GM18502 (cell line): ENCODE results near the gene AMOTL1.

Source experiments
- ATAC-seq: cut with Tn5 transposase; IDR thresholded peaks from one replicate; pipeline ENCODE4 v1.9.1; 2021; ENCODE audit warnings: mild to moderate bottlenecking; ENCODE audit not compliant: unreplicated experiment, poor library complexity

AMOTL1 gene

DNA sequence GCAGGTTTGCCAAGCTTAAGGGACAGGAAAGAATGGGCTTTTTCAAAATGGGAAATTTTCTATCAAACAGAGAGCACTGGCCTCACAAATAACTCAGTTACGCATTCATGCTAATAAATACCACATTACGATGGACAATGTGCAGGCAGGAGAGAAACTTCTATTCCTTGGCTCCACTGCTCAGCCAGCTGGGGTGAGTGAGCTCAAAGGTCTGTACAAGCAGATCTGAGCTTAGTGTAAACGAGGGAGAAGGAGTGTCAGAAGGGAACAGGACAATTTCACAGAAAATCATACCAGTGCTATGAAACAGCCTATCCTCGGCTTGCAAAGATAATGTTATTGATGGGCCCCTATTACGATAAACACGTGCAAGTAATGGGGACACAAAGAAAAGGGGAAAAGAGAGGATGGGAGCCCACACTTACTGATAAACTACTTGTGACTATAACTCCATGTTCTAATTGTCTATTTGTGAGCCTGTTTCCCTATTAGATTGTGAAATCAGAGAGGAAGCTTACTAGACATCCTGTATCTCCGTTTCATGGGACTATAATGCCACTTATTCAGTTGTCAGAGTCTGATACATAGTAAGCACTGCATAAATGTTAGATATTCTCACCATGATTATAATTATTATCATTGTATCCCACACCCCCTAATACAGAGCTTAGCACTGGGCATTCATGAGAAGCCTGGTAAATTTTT, 46.3 kb downstream of the AMOTL1 start:
- ATAC-seq: no peak

DNA sequence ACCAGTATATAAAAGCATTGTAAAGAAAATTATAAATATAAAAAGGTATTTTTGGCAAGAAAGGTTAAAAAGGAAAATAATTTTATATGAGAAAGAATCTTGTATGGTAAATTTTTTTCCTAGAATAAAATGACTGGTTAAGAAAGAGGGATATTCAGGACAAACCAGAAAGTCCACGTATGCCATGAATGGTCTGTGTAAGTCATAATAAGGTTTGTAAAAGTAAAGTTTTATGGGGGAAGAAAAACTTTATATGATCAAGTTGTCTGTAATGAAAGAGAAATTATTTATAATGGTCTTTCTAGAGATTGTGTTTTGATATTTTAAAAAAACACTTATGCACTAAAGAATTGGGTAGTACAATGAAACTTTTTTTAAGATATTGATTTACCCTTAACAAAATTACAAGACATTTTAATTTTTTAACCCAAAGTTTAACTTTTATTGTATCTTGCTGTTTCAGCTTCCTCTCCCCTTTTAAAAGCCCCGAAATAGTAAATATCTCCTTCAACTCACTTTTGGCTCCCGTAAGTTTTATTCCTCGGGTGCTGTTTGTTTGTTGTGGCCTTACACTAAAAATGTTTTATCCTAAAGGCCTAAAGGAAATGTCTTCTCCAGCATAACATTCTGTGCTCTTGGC, 47.7 kb downstream of the AMOTL1 start:
- ATAC-seq: no peak

DNA sequence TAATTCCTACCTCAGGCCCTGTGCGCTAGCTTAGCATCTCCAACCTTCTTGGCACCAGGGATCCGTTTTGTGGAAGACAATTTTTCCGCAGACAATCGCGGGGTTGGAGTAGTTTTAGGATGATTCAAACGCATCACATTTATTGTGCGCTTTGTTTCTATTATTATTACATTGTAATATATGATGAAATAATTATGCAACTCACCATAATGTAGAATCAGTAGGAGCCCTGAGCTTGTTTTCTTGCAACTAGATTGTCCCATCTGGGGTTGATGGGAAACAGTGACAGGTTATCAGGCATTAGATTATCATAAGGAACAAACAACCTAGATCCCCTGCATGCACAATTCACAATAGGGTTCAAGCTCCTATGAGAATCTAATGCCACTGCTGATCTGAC, 52.3 kb downstream of the AMOTL1 start:
- ATAC-seq: no peak

DNA sequence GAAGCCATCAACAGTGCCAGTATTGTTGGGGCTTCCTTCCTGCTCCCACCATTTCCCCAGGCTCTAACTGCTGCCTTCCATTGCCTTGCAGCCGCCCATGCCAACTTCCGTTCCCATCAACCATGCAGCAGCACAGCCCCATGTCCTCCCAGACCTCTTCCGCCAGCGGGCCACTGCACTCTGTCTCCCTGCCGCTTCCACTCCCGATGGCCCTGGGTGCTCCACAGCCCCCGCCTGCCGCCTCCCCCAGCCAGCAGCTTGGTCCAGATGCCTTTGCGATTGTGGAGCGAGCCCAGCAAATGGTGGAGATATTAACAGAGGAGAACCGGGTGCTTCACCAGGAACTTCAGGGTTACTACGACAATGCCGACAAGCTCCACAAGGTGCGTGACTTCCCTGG, 53.3 kb downstream of the AMOTL1 start:
- ATAC-seq: no peak

DNA sequence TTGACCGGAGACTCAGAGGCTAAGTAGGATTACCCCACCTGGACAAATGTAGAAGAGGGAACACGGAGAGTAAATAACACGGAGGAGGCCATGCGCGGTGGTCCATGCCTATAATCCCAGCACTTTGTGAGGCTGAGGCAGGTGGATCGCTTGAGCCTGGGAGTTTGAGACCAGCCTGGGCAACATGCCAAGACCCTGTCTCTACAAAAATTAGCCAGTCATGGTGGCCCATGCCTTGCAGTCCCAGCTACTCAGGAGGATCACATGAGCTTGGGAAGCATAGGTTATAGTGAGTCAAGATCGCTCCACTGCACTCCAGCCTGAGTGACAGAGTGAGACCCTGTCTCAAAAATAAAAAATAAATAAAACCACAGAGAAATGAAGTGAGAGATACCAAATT, 53.9 kb downstream of the AMOTL1 start:
- ATAC-seq: no peak

DNA sequence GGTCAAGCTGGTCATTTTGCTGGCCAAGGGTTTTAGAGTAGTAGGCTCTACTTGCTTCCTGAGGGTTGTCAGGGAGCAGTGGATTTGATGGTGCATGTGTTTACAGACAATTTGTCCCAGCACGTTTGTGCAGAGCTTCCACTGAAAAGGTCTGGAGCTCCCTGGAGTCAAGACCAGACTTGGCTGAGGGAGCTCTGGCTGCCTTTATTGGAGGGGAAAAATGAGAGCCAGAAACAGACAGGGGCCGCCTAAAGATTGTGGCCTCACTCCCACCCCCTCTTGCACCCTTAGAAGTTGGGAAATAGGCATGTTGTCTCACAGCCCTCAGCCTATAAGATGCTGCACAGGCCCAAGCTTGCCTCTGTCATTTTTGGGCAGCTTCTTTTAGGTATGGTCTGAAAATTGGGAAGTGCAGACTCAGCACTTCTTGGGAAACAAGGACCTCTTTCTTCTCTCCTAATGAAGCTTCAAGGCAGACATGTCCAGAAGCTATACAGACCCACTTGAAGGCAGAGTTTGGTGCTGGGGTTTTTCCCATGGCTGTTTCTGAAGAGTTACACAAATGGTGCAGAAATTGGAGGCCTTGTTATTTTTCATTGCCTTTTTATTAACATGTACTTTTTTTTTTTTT, 55.1 kb downstream of the AMOTL1 start:
- ATAC-seq: no peak

DNA sequence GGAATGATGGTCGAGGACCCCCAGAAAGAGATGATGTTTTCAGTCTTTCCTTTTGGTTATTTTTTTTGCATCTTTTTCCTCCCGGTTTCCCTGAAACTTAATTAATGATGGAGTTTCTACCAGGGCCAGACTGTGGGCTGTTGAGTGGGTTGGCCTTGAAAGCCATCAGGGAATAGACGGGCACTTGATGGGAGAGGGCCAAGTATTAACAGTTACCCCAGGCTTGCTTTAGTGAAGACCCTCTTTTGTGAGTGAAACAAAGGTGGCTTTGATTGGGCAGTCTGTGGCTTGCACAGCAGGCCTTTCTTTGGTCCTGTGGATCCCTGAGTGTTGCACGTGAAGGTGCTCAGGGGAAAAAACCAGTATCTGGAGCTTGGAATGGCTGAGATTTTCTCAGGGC, 56.9 kb downstream of the AMOTL1 start:
- no peak for ATAC-seq

DNA sequence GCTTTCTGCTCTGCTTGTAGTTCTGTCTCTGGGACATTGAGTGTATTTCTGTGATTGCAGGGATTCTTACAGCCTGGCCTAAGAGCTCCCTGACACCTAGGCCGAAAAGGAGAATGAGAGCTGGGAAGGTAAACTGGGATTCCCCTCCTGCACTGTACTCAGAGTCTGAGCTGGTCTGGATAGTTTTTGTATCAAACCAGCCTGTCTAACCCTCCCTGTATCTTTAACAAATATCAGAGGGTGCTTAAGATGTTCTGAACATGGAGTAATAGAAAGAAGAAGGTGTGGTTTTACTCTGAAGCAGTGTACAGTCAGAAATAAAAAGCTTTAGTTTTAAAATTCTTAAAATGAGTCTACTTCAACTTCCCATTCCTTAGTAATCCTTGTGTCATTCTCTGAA, 57.3 kb downstream of the AMOTL1 start:
- ATAC-seq: no peak

DNA sequence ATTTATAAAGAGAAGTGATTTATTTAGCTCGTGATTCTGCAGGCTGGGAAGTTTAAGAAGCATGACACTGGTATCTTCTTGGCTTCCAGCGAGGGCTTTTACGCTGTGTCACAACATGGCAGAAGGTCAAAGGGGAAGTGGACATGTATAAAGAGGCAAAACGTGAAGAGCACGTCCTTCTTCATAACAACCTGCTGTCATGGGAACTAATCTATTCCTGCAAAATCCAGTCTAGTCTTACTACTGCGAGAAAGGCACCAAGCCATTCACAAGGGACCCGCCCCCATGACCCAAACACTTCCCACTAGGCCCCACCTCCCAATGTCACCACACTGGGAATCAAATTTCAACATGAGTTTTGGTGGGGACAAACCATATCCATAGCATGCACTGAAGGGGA, 58.3 kb downstream of the AMOTL1 start:
- ATAC-seq: no peak

DNA sequence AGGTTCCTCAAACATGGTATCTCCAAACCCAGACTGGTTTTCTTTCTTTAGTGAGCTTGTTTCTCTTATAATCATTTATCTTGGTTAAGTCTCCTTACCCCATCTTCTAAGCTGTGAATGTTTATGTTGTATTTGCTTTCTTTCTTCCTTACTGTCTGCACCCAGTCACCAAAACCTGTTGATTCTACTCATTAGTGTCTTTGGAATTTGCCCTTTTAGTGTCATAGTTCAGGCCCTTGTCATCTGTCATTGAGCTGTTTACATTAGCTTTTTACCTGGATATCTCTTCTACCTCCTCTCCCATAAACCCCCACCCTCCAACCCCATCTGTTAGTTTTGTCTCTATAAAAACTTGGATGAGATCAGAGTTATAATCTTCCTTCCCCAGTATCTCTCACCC, 59.9 kb downstream of the AMOTL1 start:
- ATAC-seq: no peak

DNA sequence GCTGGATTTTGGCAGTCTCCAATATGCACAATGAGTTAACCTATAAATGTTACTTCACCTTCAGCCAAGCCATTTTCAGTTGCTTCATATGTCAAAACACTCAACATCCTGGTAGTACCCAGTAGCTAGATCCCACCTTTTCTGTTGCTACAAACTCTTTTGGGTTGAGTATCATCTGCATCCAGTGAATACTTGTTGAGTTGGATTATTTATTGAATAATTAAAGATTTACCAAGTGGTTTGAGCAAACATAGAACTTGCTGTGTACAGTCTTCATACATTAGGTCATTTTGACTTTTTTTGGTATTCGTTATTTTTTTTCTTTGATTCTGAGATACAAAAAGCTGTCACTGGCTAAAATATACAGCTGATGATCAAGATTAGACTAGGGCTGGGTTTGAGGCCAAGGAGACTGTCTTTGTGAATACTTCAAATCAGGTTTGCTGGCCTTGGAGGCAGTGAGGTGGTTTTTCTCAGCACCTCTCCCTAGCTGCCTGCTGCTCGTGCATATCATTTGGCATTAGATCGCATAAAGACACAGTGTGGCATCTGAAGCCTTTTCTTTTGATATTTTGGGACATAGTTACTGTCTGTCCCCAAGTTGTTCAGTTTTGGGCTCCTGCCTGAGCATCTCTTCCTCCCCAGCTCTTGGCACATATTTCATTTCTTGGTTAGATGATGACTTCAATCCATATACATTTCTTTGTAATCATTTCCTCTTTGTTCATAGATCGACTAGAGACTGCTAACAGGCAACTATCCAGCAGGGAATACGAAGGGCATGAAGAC, 62.8 kb downstream of the AMOTL1 start:
- no peak for ATAC-seq

DNA sequence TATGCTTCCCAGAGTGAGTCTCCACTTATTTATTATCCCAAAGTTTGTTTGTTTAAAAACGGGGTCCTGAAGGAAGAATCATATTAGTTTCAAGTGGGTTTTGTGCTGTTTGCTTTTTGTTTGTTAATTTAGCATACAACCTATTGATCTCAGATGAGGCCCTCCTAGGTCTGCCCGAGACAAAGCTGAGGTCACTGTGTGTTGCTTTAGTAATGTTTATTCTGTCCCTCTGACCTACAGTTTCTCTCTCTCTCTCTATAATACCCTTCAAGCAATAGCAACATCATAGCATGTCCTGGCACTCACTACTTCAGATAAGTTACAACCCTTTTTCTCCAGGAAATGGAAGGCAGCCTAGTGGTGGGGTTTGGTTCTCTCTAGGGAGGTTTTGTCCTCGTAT, 63.4 kb downstream of the AMOTL1 start:
- no peak for ATAC-seq

DNA sequence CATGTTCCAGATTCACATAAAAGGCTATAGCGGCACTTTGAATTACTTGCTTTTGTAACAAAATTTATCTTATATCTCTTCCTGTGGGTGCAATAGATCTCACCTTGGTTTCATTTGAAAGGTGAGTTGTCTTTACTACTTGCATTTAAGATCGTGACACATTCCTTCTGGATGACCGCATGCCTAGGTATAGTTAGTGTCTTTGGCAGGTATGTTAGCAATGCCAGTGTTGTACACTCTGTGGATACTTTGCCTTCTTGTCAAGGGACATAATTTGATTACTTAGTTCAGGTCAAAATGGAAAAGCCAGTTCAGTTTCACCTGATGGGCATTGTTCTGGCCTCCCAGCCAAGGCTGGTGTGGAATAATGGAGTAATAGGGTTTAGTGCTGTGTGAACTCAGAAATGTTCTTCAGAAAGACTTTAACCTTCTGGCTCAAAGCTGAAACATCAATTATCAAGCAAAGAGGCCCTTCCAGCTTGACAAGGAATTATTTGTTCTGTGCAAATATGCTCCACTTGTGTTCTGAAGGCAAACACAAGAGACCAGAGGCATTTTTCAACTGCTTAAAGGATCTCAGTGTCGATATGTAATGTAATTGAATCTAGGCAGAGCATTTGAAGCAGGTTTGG, 64.6 kb downstream of the AMOTL1 start:
- ATAC-seq: no peak

DNA sequence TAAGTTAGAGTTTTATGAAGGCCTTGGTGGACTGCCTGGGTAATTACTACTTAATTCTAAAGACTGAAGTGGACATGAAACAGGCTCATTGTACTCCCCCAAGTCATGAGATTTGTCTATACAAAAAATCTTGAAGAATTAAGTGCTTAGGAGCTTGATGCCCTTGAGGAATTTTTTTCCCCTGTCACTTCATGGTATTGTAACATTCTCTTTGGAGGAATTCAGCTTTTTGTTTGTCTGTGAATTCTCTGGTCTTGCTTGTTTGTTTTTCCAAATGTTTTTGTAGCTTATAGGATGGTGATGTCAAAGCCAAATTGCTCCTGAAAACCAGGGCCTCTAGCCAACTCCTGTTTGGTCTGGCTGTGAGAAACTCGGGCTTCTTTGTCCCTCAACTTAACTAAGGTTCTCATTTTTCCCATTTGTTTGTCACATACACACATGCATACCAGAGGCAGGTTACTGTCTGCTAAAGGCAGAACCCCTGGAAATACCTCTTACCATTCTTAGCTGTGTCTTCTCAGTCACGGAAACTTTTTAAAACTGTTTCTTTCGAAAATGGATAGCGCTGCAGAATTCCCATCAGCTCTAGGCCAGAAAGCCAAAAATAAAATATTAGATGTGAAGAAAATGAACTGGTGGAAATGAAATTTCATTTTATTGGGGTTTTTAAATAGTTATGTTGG, 66.9 kb downstream of the AMOTL1 start:
- ATAC-seq: no peak

DNA sequence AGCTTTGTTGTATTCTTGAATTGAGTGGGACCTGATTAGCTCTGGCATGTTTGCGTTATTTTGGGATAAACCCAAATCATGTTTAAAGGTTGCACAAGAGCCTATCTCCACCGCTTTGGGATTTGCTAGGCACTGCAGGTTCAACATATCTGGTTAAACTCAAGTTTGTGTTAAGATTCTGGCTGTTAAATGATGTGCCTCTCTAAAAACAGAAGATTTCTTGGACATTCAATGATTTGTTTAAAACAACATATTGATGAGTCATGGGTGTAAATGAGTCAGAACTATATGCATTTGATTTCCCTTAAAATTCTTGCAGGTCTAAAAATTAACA, 67.4 kb downstream of the AMOTL1 start:
- ATAC-seq: no peak

DNA sequence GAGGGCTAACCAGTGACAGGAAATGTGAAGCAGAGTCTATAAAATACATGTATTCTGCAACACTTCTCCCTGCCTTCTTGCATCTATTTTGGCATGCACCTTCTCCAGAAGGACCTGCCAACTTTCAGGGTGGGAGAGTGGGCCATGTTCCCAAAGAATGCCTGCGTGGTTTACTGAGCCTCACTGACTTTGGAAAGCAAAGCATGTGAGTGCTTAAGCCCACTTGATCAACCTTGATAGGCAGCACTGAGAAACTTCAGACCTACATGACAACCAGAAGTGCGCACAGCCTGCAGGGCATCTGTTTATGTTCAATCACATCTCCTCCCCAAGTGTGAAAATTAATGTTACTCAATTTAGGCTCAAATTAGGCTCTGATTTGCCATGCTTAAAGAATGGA, 69.2 kb downstream of the AMOTL1 start:
- no peak for ATAC-seq

DNA sequence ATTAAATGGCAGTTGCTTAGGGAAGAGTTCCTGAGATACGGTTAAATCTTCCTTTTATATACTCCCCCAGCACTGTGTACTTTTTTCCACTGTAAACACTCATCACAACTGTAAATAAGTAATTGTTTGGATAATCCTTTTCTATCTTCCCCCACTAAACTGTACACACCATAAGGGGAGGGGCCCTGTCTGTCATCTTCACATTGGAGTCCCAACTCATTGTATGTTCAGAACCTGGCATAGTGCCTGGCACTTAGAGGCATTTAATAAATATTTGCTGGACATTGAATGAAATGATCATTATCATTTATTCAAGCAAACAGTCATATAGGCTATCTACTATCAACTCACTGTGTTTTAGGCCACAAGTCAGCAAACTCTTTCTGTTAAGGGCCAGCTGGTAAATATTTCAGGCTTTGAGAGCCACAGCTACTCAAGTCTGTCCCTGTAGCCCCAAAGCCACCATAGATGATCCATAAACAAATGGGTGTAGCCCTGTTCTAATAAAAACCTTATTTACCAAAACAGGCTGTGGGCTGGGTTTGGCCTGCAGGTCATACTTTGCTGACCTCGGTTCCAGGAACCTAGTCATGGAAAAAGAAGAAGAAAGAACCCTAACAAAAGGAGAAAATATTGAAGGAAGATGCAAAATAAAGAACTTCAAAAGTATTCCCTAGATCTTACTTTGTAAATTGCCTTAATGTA, 70.0 kb downstream of the AMOTL1 start:
- no peak for ATAC-seq

DNA sequence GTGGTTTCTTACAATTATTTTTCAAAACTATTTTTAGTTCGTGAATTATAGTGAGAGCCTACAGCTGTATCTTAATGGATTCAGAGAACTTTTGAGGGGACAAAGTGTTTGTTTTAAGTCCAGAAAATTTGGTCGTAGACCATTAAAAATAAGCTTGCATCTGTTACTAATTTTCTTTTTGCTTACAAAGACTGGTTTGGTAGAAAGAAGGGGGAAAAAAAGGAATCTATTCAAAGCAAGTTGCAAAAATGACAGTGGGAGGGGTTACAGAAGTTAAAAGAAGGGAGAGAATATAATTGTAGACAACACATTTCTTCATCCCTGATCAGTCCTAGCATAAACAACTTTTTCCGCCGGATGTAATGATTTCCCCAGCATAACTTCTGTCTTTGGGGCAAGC, 72.1 kb downstream of the AMOTL1 start:
- ATAC-seq: no peak

DNA sequence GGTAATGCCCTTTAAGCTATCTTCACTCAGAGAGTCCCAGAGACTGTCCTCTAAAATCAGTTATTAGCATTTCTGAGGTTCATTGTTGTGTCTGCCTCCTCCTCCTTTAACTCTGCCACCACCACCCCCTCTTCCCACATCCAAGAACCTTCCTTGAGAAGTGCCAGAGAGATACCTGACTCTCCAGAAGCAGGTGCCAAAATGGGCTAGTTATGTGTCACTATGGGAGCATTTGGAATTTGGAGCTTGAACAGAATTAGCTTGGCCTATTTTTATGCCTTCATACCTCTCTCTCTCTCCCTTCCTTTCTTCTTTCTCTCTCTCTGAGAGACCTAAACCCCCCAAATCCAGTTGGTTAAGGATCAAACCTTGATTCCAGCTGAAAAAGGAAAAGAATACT, 75.9 kb downstream of the AMOTL1 start:
- ATAC-seq: no peak

DNA sequence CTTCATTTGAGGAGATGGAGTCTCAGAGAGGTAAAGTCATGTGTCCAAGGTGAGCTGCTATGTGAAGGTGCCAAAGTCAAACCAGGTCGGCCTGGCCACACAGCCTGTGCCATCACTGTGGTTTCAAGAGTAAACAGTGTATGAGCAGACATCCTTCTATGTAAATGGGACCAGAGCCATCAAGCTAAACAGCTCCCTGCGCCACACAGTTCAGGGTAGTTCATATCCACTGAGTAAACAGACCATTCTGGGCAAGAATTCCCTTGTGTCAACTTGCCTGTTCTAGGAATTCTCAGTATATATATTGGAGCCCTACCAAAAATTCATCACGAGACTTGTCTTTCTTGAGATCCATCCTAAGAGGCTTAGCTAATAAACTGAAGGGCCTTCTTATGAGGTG, 77.5 kb downstream of the AMOTL1 start:
- ATAC-seq: no peak
